H1 (cell line): ENCODE results near the gene SFR1. TPM values are rescaled to one million over a fixed set of nuclear protein-coding genes. Genes with fewer than 3 reads are reported as not detected.

Source experiments
- CTCF ChIA-PET: fragments of 300-600 bp; sonication (Branson Sonifier 250); formaldehyde crosslinking; loops from one replicate; lab custom pipeline; 2021; ENCODE audit not compliant: partially characterized antibody; lab: Charles Lee
- POLR2A ChIA-PET: fragments of 300-600 bp; sonication (Branson Sonifier 250); formaldehyde crosslinking; loops from one replicate; lab custom pipeline; 2021; ENCODE audit warnings: inconsistent platforms; ENCODE audit not compliant: partially characterized antibody; lab: Charles Lee
- DNase-seq, 2 experiments: peaks; one replicate each; pipeline versions ENCODE4 v3.0.0 to v3.0.0-alpha.2; 2010 to 2022; ENCODE audit warnings: low spot score in 2 of 2, low read depth in 1 of 2, mixed read lengths in 1 of 2
- FAIRE-seq: peaks from 2 replicates; lab custom pipeline; 2011; peaks lifted over from hg19 to GRCh38; lab: Jason Lieb, UNC
- H2AFZ ChIP-seq: 2 replicates; pipeline ENCODE4 v1.8.1; 2012; ENCODE audit warnings: low read length, inconsistent platforms
- H2AK5ac ChIP-seq: 2 replicates; pipeline ENCODE4 v1.6.1; 2013; ENCODE audit warnings: low read depth, low read length
- H2BK120ac ChIP-seq: replicated peaks from 2 replicates; pipeline ENCODE3; 2013; ENCODE audit warnings: low read depth, low read length, inconsistent platforms
- H2BK12ac ChIP-seq: 2 replicates; pipeline ENCODE4 v1.6.1; 2013; ENCODE audit warnings: low read depth, low read length
- H2BK15ac ChIP-seq: 2 replicates; pipeline ENCODE4 v1.6.1; 2013; ENCODE audit warnings: low read length
- H2BK20ac ChIP-seq: 2 replicates; pipeline ENCODE4 v1.6.1; 2013; ENCODE audit warnings: low read length
- H2BK5ac ChIP-seq: 2 replicates; pipeline ENCODE4 v1.6.1; 2013; ENCODE audit warnings: low read depth, low read length
- H3K14ac ChIP-seq: 2 replicates; pipeline ENCODE4 v1.6.1; 2013; ENCODE audit warnings: inconsistent platforms; ENCODE audit not compliant: insufficient read length
- H3K18ac ChIP-seq: 2 replicates; pipeline ENCODE4 v1.6.1; 2013; ENCODE audit warnings: low read length; ENCODE audit errors: extremely low read depth
- H3K23ac ChIP-seq: 2 replicates; pipeline ENCODE4 v1.6.1; 2013; ENCODE audit warnings: inconsistent platforms; ENCODE audit not compliant: insufficient read length
- H3K23me2 ChIP-seq: 2 replicates; pipeline ENCODE4 v1.6.1; 2013; ENCODE audit warnings: low read depth, low read length
- H3K27ac ChIP-seq: 2 replicates; pipeline ENCODE4 v1.6.1; 2011; ENCODE audit warnings: low read depth, low read length, inconsistent platforms
- H3K27me3 ChIP-seq, 4 experiments: replicated peaks in 1 of 4; 1 replicate in 1 of 4; 2 replicates in 3 of 4; pipeline versions ENCODE4 v1.6.1 to v1.8.1; 2011 to 2013; ENCODE audit warnings: low read length in 3 of 4, mild to moderate bottlenecking in 3 of 4, inconsistent platforms in 2 of 4, mixed read lengths in 2 of 4, moderate library complexity in 1 of 4; ENCODE audit not compliant: control insufficient read depth in 3 of 4, insufficient read depth in 3 of 4; ENCODE audit errors: extremely low read depth in 1 of 4
- H3K36me3 ChIP-seq, 4 experiments: 2 replicates each; pipeline versions ENCODE4 v1.6.1 to v1.8.1; 2011 to 2013; ENCODE audit warnings: mild to moderate bottlenecking in 4 of 4, low read length in 3 of 4, moderate library complexity in 2 of 4, control low read depth in 1 of 4, inconsistent platforms in 1 of 4; ENCODE audit not compliant: insufficient read depth in 4 of 4, control insufficient read depth in 2 of 4
- H3K4ac ChIP-seq: replicated peaks from 2 replicates; pipeline ENCODE3; 2013; ENCODE audit warnings: low read length, low read depth, mixed read lengths, inconsistent platforms; ENCODE audit not compliant: insufficient read length
- H3K4me1 ChIP-seq, 4 experiments: replicated peaks in 1 of 4; 1 replicate in 1 of 4; 2 replicates in 3 of 4; pipeline versions ENCODE4 v1.6.1 to v1.8.1; 2011 to 2013; ENCODE audit warnings: low read length in 3 of 4, inconsistent platforms in 2 of 4, mixed read lengths in 1 of 4; ENCODE audit not compliant: insufficient read depth in 4 of 4, control insufficient read depth in 3 of 4
- H3K4me2 ChIP-seq, 2 experiments: 2 replicates each; pipeline versions ENCODE4 v1.6.1 to v1.8.1; 2011 to 2013; ENCODE audit warnings: low read depth in 2 of 2, low read length in 2 of 2, control low read depth in 1 of 2, inconsistent platforms in 1 of 2, mild to moderate bottlenecking in 1 of 2; ENCODE audit not compliant: insufficient read depth in 1 of 2
- H3K4me3 ChIP-seq, 4 experiments: fragments of 200-600, 300-600 bp in 1 of 4; sonication (generic), shearing (Covaris generic), sonication (Bioruptor Twin) in 1 of 4; 2 replicates each; pipeline versions ENCODE4 v1.5.1 to v1.8.1; 2011 to 2016; ENCODE audit warnings: low read length in 4 of 4, low read depth in 3 of 4, control low read depth in 2 of 4, inconsistent platforms in 2 of 4, mild to moderate bottlenecking in 2 of 4, mixed read lengths in 1 of 4, moderate library complexity in 1 of 4; ENCODE audit not compliant: insufficient read depth in 2 of 4; ENCODE audit errors: extremely low read depth in 1 of 4
- H3K56ac ChIP-seq: replicated peaks from 2 replicates; pipeline ENCODE3; 2013; ENCODE audit warnings: low read depth, mild to moderate bottlenecking, mixed read lengths, low read length, inconsistent platforms; ENCODE audit not compliant: insufficient read length
- H3K79me1 ChIP-seq: 2 replicates; pipeline ENCODE4 v1.6.1; 2013; ENCODE audit warnings: low read depth, low read length, control low read depth
- H3K79me2 ChIP-seq, 2 experiments: 2 replicates each; pipeline versions ENCODE4 v1.6.1 to v1.8.1; 2012 to 2013; ENCODE audit warnings: low read length in 2 of 2, mild to moderate bottlenecking in 2 of 2, inconsistent platforms in 1 of 2; ENCODE audit not compliant: insufficient read depth in 2 of 2, control insufficient read depth in 1 of 2
- H3K9ac ChIP-seq, 4 experiments: replicated peaks in 1 of 4; 1 replicate in 1 of 4; 2 replicates in 3 of 4; pipeline versions ENCODE4 v1.6.1 to v1.8.1; 2011 to 2013; ENCODE audit warnings: low read depth in 3 of 4, low read length in 3 of 4, control low read depth in 2 of 4, mild to moderate bottlenecking in 2 of 4, moderate library complexity in 2 of 4, inconsistent platforms in 1 of 4; ENCODE audit errors: extremely low read depth in 1 of 4
- H3K9me3 ChIP-seq, 2 experiments: 2 replicates each; pipeline versions ENCODE4 v1.6.1 to v1.8.1; 2012 to 2013; ENCODE audit warnings: mild to moderate bottlenecking in 2 of 2, moderate library complexity in 2 of 2, control low read depth in 1 of 2, inconsistent platforms in 1 of 2, low read depth in 1 of 2, low read length in 1 of 2, mixed read lengths in 1 of 2; ENCODE audit not compliant: insufficient read depth in 2 of 2
- H4K20me1 ChIP-seq, 2 experiments: replicated peaks in 1 of 2; 2 replicates each; pipeline versions ENCODE3 to v1.8.1; 2011 to 2013; ENCODE audit warnings: inconsistent platforms in 2 of 2, low read length in 2 of 2, mild to moderate bottlenecking in 1 of 2; ENCODE audit not compliant: insufficient read depth in 2 of 2, control insufficient read depth in 1 of 2
- H4K5ac ChIP-seq: 2 replicates; pipeline ENCODE4 v1.6.1; 2013; ENCODE audit warnings: low read length, low read depth, mixed read lengths, inconsistent platforms; ENCODE audit not compliant: insufficient read length
- H4K8ac ChIP-seq: 2 replicates; pipeline ENCODE4 v1.8.0; 2013; ENCODE audit warnings: mild to moderate bottlenecking, moderate library complexity, low read length, inconsistent platforms; ENCODE audit not compliant: insufficient read depth; ENCODE audit errors: extremely low read depth
- H4K91ac ChIP-seq: replicated peaks from 2 replicates; pipeline ENCODE3; 2013; ENCODE audit warnings: low read length, mixed read lengths, inconsistent platforms; ENCODE audit not compliant: insufficient read length
- ASH2L ChIP-seq: fragments of 200-600, 300-600 bp; sonication (generic); IDR thresholded peaks from one replicate; pipeline ENCODE4 v1.7.1; 2017; ENCODE audit warnings: low read length
- BCL11A ChIP-seq, 2 experiments: IDR thresholded peaks; one replicate each; pipeline ENCODE4 v1.6.1; 2011; ENCODE audit warnings: low read depth in 2 of 2, low read length in 2 of 2, mild to moderate bottlenecking in 2 of 2
- BRCA1 ChIP-seq: IDR thresholded peaks from 2 replicates; pipeline ENCODE4 v1.6.1; 2012; ENCODE audit warnings: low read depth, low read length, improper control_type of control experiment
- KDM4A ChIP-seq: IDR thresholded peaks from one replicate; pipeline ENCODE4 v1.7.1; 2012; ENCODE audit warnings: low read depth, mild to moderate bottlenecking, moderate library complexity, low read length, inconsistent platforms; ENCODE audit not compliant: severe bottlenecking
- POLR2A ChIP-seq, 2 experiments: IDR thresholded peaks; 1 replicate in 1 of 2; 2 replicates in 1 of 2; pipeline ENCODE4 v1.6.1; 2011; ENCODE audit warnings: low read depth in 2 of 2, low read length in 2 of 2, mild to moderate bottlenecking in 2 of 2; ENCODE audit errors: control extremely low read depth in 1 of 2
- polyA plus RNA-seq, 7 experiments: library from polyadenylated mRNA; depleted of rRNA in 3 of 7; stranded (reverse) in 5 of 7; unstranded in 2 of 7; fragments of >200 nt in 5 of 7; fragments of 200-250 nt in 2 of 7; gene quantifications; 1 replicate in 5 of 7; 2 replicates in 1 of 7; 4 replicates in 1 of 7; pipeline versions ENCODE4 v1.2.1 to v1.2.3, GENCODE V29; 2011 to 2013; ENCODE audit warnings: missing spikeins in 2 of 7, mixed read lengths in 2 of 7
- total RNA-seq: library from RNA; stranded (reverse); fragmentation: NEBNext Ultra II Directional; extraction: Animal tissue kit (Norgen Biotek cat#: 25700); gene quantifications from 2 replicates; pipeline ENCODE4 v1.2.1, GENCODE V29; 2021

Gene SFR1
- total and polyA plus RNA-seq, 2 of the 8 experiments (the other 6 are each of a cell fraction or from before 2014, with no cell fraction given), result 3.4 to 7.7 TPM

GRCh38 chr10:104150139-104150538 lies 28.2 kb downstream of the SFR1 start:
- H3K4ac ChIP-seq, result no peak overlapping the region
- H3K4me2 ChIP-seq, result no peak overlapping the region
- no peaks in the 10 kb centered on the region for H3K79me2 ChIP-seq
- H3K4me1 ChIP-seq, result peaks cover 0 to 5% (median 0%) of the 10 kb centered on the region in 4 experiments; a peak in 3 of 7 replicates
- 0 out of 2 replicates have a peak overlapping the region, but pooled peaks have one; percentile 13 for H2AFZ ChIP-seq
- no peak overlapping the region for H2BK5ac ChIP-seq
- no peak overlapping the region for H3K14ac ChIP-seq
- H3K18ac ChIP-seq, result no peak overlapping the region
- no peak overlapping the region for H2BK12ac ChIP-seq
- H2BK120ac ChIP-seq, result no peak overlapping the region
- no peaks in the 10 kb centered on the region for H4K20me1 ChIP-seq
- no peak for FAIRE-seq
- no peak overlapping the region for H4K91ac ChIP-seq
- no peak overlapping the region for H2AK5ac ChIP-seq
- no peaks in the 10 kb centered on the region for H3K79me1 ChIP-seq
- CTCF ChIA-PET, result interaction anchor here (1.1 kb wide), 1 partner anchor 25 kb away, joined by 3 read pairs; no protein-coding TSS in a partner anchor
- H3K27me3 ChIP-seq, result no peaks in the 10 kb centered on the region
- no peaks in the 10 kb centered on the region for H3K23me2 ChIP-seq
- peaks cover 0 to 8% of the 10 kb centered on the region in 2 experiments; a peak in 1 of 4 replicates for H3K9me3 ChIP-seq
- H3K56ac ChIP-seq, result no peak overlapping the region
- no peak overlapping the region for H3K9ac ChIP-seq
- no peak overlapping the region for H3K27ac ChIP-seq
- no peak overlapping the region for H4K5ac ChIP-seq
- 0 out of 8 replicates have a peak, but pooled peaks cover 0 to 2% (median 0%) of the 10 kb centered on the region in 4 experiments for H3K36me3 ChIP-seq
- no peak overlapping the region for H3K23ac ChIP-seq
- no peak overlapping the region for H4K8ac ChIP-seq
- POLR2A ChIA-PET, result no interaction called here
- no peak for DNase-seq
- H3K4me3 ChIP-seq, result no peak overlapping the region
- no peak overlapping the region for H2BK15ac ChIP-seq
- no peak overlapping the region for H2BK20ac ChIP-seq
- no peak for TF ChIP-seq ASH2L
- no peak for TF ChIP-seq KDM4A
- no peak for TF ChIP-seq BCL11A (IDR thresholded peaks at IDR 0.05; ENCODE audit: low read depth in 2 of 2, low read length in 2 of 2)
- TF ChIP-seq POLR2A (IDR thresholded peaks at IDR 0.05; ENCODE audit: control extremely low read depth in 1 of 2, low read depth in 2 of 2, low read length in 2 of 2), result no peak
- TF ChIP-seq BRCA1, result no peak
